GM18498 (cell line): Measurements from ENCODE around the gene RBM4B.
"Not testable (repeated sequence)": the region's sequence is repeated elsewhere in the genome, so short reads cannot be mapped to it uniquely, and the experiment has no call there.

Experiments used
- ATAC-seq: cut with Tn5 transposase; IDR thresholded peaks from one replicate; pipeline ENCODE4 v1.9.1; 2021; ENCODE audit warnings: mild to moderate bottlenecking, moderate library complexity; ENCODE audit not compliant: unreplicated experiment

The RBM4B gene

DNA sequence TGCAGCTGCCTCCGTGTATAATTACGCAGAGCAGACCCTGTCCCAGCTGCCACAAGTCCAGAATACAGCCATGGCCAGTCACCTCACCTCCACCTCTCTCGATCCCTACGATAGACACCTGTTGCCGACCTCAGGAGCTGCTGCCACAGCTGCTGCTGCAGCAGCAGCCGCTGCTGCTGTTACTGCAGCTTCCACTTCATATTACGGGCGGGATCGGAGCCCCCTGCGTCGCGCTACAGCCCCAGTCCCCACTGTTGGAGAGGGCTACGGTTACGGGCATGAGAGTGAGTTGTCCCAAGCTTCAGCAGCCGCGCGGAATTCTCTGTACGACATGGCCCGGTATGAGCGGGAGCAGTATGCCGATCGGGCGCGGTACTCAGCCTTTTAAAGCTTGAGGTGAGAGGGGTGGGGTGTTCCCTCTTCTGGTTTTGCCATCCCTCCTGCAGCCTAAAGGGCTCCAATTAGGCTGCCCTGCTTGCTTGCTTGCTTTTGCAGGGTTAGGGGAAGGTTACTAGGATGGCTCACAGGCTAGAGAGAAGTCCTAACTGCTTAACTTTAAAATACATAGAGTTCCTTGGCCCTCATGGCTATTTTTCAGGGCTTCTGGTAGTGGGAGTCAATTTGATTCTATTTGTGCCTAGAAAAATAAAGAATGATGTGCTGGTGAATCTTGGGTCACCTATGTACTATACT is 33.8 kb downstream of the RBM4B start:
- no peak for ATAC-seq

GRCh38 chr11:66641834-66642233 is 35.9 kb downstream of the RBM4B start:
- ATAC-seq: no peak

DNA sequence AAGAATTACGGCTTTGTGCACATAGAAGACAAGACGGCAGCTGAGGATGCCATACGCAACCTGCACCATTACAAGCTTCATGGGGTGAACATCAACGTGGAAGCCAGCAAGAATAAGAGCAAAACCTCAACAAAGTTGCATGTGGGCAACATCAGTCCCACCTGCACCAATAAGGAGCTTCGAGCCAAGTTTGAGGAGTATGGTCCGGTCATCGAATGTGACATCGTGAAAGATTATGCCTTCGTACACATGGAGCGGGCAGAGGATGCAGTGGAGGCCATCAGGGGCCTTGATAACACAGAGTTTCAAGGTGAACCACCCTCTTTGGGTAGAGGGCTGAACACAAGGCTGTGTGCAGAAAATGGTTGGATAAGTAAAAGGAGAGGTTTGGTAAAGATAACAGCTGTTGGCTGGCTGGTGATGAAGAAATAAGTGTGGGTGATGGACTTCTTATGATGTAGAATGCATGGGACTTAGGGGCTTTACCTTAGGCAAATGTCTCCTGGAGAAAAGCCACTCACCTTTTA is 37.8 kb downstream of the RBM4B start:
- ATAC-seq: not testable (repeated sequence)

GRCh38 chr11:66639066-66639813 is 38.4 kb downstream of the RBM4B start:
- no peak for ATAC-seq

DNA sequence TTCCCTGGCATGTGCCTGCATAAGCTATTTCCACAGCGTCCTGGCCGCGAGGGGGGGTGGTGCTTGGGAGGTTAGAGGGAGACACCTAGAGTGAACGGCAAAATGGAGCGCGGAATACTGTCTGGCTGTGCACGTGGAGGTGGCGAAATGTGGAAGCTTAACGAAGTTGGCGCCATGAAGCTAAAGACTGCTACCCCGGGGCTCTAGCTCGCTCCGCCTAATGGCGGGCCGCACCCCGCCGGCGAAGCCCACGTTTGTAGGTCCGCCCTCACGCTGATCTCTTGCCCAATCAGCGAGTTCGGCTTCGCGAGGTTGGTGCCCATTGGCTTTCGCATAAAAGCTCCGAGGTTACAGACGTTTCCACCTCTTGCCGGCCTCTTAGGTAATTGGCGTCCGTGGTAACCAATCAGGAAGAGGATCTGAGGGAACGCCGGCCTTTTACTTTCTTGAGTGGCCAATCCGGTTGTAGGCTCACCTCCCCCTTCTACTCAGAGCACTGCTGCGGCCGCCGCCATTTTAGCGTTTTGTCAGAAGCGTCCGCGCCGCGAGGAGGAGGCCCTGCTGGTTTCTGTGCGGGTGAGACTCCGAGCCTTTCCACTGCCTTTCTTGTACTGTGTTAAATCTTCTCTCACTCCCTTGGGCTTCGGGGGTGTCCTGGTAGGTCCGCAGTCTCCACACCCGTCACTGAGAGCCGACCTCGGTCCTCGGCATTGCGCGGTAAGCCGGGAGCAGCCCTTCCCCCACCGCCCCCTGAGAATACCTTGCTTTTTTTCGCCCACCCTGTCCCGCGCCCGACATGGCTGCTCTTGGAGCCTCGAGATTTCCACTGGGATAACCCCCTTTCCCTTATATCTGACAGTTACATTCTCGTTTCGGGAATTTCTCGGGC is 39.3 kb downstream of the RBM4B start, which contains the start of gene RBM4:
Gene RBM4, plus strand, starts transcription at position 527 of the 889 bp plus-strand sequence. CDS start 1,009 bp downstream, outside the sequence.
- peak; percentile 96 for ATAC-seq

DNA sequence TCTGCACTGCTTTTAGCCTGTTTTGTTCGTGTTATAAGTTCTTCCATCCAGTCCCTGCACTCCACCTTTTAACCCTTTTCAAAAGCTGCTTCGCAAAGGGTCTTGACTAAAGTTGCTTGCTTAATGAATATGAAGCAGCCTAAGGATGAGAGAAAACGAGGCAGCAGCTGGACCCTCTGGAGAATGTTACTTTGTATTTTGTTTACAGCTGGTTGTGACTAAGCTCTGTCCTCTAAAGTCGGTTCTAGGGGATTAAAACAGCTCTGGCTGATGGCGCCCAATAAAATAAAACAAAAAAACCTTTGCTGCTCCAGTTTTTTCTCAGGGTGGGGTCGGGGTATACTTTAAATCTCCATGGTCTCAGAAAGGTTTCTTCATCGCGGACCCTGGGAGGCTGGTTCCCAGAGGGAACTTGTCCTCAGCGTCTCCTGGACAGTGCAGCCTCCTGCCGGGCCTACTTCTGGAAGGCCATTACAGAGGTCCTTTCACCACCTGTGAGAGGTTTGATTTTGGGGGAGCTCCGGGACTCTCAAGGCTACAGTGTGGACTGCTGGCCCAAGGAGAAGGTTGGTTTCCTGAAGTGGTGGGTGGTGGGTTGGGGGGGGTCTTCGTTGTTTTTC is 40.0 kb downstream of the RBM4B start:
- ATAC-seq: no peak

- ATAC-seq: no peak
Observed at GRCh38 chr11:66636411-66636810, 41.3 kb downstream of the RBM4B start.

- ATAC-seq: no peak
Observed at GRCh38 chr11:66632952-66633351, 44.7 kb downstream of the RBM4B start.

DNA sequence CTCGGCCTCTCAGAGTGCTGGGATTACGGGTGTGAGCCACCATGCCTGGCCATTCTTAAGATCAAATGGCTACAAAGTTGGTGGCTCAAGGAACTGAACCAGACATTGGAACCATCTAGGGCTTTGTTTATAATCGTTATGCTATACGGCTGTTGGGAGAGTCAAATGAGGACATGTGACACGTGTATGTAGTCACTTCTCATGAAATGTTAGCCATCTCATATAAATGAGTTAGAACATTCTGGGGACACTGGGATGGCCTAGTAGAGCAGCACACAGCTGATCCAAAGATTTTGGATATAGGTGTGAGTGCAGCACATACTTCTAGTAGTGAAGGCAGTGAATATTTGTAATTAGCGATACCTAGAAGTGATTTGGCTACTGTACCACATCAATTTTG is 45.8 kb downstream of the RBM4B start:
- ATAC-seq: no peak

DNA sequence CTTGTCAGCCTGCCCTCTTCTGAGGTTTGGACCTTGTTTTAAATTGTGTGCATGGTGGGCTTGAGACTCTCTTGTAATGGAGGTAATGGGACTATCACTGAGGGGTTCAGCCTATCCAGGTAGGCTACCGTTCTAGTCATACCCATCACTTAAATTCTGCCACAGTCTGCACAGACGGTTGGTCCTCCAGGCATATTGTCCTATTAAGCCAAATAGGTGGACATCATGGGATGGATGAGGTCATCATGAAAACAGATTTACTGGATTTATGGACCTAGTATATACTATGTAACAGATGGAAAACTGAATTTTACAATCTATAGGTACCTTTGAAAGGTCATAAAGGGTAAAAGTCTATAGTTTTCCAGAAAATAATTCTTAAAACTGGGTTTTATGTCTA is 48.3 kb downstream of the RBM4B start:
- ATAC-seq: no peak

- ATAC-seq: no peak
Observed at GRCh38 chr11:66628061-66628603, 49.6 kb downstream of the RBM4B start.

DNA sequence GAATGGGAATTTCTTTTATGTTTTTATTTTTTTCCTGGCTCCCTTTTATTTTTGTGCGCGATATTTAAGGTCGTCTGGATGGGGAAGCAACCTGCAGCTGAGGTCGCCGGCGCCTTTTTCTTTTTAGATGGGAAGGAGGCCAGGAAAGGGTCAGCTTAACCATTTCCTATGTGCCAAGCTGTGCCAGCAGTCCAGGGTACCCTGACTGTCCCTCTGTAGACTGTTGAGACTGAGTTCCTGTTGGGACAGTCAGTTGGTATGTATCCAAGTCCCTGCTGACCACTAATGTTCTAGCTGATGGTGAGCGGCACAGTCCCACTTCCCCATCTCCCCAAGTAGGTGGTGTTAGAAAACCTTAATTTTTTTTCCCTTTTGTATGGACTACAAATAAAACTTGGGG is 50.8 kb downstream of the RBM4B start:
- ATAC-seq: no peak

- no peak for ATAC-seq
Observed at GRCh38 chr11:66626382-66626781, 51.3 kb downstream of the RBM4B start.

DNA sequence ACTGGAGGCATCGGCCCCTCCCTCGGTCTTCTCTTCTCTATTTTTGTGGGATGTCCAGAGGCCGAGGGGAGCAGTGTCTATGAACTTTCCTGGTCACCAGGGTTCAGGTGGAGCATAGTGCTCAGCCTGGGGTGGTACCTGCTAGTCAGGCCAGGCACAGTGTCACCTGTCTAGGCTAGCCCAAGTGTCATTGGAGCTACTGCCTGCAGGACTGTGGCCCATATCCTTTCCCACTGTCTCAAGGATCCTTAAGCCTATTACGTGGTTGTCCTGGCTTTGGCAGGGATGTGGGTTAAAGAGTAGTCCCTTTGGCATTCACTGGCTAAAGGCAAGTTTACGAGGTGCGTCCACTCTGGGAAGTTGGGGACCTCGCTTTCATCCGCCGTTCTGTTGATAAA is 51.9 kb downstream of the RBM4B start:
- no peak for ATAC-seq

GRCh38 chr11:66625041-66625751 is 52.5 kb downstream of the RBM4B start:
- no peak for ATAC-seq

DNA sequence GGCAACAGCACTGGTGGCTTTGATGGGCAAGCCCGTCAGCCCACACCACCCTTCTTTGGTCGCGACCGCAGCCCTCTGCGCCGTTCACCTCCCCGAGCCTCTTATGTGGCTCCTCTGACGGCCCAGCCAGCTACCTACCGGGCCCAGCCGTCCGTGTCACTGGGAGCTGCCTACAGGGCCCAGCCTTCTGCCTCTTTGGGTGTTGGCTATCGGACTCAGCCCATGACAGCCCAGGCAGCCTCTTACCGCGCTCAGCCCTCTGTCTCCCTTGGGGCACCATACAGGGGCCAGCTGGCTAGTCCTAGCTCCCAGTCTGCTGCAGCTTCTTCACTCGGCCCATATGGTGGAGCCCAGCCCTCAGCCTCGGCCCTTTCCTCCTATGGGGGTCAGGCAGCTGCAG is 53.2 kb downstream of the RBM4B start:
- ATAC-seq: no peak

GRCh38 chr11:66619080-66619554 is 58.6 kb downstream of the RBM4B start:
- ATAC-seq: no peak

- ATAC-seq: no peak
Observed at GRCh38 chr11:66617155-66617834, 60.4 kb downstream of the RBM4B start.
